Measurements from ENCODE around the gene C5AR1.
"Not testable (repeated sequence)": the region's sequence is repeated elsewhere in the genome, so short reads cannot be mapped to it uniquely, and the experiment has no call there.

Gene C5AR1

GRCh38 chr19:47309608-47310007, at the start of gene C5AR1:
TSS of gene C5AR1 (plus strand) at chr19:47309861. CDS start at chr19:47309896, 35 bp downstream.
- DNase-seq, result no peak

DNA sequence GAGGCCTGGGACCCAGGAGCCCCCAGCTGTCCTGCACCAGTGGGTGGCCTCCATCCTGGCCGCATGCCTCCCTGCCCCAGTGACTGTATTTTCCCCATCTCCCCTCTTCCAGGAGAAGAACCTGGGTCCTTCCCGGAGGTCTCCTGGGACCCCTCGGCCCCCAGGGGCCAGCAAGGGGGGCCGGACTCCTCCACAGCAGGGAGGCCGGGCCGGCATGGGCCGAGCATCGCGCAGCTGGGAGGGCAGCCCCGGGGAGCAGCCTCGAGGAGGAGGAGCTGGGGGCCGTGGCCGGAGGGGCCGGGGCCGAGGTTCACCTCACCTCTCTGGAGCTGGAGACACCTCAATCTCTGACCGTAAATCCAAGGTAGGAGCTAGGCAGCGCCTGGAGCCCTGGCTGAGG, 49.2 kb upstream of the C5AR1 start:
- no peak for DNase-seq

- DNase-seq, result not testable (repeated sequence)
Measured at GRCh38 chr19:47261946-47262793, 47.5 kb upstream of the C5AR1 start.

DNA sequence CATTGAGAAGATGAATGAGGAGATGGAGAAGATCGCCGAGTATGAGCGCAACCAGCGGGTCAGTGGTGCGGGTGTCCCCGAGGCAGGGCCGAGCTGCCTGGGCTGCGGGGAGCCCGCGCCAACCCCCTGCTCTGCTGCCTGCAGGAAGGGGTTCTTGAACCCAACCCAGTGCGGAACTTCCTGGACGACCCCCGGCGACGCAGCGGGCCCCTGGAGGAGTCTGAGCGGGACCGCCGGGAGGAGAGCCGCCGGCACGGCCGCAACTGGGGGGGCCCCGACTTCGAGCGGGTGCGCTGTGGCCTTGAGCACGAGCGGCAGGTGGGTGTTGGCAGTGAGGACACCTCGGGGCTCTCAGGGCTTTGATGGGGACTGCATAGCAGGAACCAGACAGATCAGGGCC, 45.0 kb upstream of the C5AR1 start:
- DNase-seq, result no peak

- DNase-seq, result no peak
Measured at GRCh38 chr19:47266401-47266941, 43.2 kb upstream of the C5AR1 start.

DNA sequence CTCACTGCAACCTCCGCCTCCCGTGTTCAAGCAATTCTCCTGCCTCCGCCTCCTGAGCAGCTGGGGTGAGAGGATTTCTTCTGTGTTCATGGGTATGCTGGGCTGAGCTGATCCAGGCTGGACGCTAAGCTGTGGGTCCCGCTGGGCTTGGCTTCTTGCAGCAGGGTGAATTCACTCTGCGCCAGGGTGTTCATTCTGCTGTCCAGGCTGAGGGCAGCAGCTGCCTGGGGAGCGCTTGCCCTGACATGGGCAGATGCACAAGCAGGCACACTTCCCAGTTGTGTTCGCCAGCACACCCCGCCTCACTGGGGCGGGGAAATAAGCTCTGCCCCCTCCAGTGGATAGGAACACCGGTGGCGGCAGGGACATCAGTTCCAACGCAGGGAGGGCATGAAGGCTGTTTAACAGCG, 42.3 kb upstream of the C5AR1 start:
- no peak for DNase-seq

- DNase-seq, result no peak
Measured at GRCh38 chr19:47268028-47268427, 41.6 kb upstream of the C5AR1 start.

DNA sequence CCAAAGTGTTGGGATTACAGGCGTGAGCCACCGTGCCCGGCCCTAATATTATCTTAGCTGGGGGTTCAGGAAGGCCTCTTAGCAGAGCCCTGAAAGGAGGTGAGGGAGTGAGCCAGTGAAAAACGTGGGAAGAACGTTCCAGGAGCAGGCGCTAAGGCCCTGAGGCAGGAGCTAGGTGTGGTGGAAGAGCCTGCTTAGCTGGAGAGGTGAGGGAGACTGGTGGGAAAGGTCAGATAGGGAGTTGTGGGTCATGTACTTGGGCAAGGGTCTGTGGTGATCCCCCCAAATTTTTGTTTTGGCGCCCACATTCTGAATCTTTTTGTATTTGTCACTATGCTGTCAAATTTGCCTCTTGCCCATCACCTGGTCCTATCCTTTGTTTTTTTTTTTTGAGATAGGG, 40.1 kb upstream of the C5AR1 start:
- no peak for DNase-seq

DNA sequence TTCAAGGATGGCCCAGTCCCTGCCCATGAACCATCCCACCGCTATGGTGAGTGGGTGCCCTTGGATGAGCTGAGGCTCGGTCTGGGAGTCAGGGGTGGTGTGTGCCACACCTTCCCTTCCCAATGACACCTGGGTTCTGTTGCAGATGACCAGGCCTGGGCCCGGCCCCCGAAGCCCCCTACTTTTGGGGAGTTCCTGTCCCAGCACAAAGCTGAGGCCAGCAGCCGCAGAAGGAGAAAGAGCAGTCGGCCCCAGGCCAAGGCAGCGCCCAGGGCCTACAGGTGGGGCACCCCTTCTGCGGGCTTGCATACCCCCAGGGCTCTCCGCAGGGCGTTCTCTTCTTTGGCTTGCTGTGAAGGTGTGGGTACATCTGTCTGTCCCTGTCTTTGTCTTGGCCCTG, 39.3 kb upstream of the C5AR1 start:
- DNase-seq, result no peak

DNA sequence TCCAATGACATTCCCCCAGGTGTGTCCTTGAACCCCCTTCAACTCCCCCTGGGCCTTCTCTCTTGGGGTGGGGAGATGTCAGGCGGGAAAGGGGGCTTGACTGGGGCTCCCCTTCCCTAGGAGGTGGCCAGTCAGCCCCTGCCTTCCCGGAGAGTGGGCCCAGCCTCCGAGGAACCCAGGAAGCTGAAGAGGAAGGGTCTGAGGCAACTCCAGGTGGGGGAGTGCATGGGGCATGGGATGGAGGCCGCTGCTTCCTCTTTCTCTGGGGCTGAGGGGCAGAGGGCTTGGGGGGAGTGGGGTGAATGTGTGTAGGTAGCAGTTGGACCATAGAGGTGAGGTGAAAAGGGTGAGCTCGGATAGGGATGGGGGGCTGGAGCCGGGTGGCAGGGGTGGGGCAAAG, 37.7 kb upstream of the C5AR1 start:
- no peak for DNase-seq

GRCh38 chr19:47272448-47273312, 37.0 kb upstream of the C5AR1 start:
- peak; percentile 61 for DNase-seq

DNA sequence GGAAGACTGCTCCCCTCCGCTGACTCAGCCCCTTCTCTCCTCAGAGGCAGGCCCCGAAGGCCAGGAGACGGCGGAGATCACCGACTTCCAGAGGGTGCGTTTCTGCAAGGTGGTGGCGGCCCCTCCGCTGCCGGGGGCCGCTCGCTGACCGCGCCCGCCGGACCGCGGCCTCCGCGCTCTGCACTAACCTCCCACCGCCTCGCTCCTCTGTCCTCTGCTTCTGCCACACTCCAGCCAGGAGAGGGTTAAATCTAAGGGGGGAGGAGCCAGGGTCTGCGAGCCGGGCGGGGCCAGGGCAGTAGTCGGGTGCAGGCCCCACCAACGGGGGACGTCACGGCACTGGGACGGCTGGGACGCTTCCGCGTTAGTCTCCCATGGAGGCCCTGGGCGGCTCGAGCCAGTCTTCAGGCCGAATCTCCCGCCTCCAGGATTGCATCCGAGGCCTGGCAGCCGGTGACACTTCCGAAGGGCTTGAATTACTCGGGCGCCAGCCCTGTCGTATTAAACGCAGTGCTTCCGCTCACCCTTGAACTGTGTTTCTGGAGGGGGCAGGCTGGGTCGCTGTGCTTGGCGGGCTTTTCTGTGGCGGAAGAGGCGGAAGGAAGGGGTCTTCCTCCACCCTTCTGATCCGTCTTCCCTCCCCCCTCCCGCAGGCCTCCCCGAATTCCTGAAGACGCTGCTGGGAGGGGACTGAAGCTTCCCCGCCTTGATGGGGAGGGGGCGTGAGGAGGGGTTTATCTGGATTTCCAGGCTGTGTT, 36.2 kb upstream of the C5AR1 start:
- peak; percentile 92 for DNase-seq

DNA sequence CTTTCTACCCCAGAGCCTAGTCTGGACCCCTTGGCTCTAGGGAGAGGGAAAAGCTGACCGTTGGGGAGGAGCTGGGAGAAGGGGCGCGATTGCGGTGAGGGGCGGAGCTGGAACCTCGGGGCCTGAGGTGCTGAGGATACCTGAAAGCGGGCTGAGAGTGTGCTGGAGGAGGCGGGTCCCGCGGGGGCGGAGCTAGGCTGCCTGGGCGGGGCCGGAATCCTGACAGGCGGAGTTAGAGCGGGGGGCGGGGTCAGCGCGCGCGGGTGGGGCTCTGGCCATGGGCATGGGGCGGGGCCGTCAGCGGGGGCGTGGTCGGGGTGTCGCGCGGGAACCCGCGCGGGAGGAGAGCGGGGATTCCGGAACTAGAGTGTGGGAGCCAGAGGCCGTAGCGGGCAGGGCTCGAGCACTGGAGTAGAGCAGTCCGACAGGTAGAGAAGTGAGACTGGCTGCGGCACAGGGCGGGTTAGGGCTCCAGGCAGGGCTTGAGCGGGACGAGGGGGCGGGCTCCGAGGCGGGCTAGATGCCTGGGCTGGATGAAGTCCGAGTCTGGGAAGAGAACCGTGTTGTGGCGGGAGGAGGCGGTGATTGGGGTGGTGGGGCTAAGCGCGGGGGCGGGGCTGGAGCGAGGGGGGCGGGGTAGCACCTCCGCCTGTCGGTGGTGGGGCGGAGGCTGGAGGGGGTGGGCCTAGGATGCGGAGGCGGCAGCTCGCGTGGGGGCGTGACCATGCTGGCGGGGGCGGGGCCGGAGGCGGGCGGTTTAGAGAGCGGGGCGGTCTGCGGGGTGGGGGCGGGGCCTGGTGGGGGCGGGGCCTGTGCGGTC, 35.4 kb upstream of the C5AR1 start, which contains the start of gene INAFM1:
Gene INAFM1, plus strand, starts transcription at position 815 of the 820 bp plus-strand sequence. CDS start 35 bp downstream, outside the sequence.
- DNase-seq, result peak; percentile 88

- DNase-seq, result peak; percentile 17
Measured at GRCh38 chr19:47274891-47275761, 34.5 kb upstream of the C5AR1 start.

- DNase-seq, result peak; percentile 13
Measured at GRCh38 chr19:47275791-47276461, 33.7 kb upstream of the C5AR1 start.

- DNase-seq, result not testable (repeated sequence)
Measured at GRCh38 chr19:47276513-47276912, 33.1 kb upstream of the C5AR1 start.

GRCh38 chr19:47280183-47280797, 29.4 kb upstream of the C5AR1 start:
- DNase-seq, result no peak

DNA sequence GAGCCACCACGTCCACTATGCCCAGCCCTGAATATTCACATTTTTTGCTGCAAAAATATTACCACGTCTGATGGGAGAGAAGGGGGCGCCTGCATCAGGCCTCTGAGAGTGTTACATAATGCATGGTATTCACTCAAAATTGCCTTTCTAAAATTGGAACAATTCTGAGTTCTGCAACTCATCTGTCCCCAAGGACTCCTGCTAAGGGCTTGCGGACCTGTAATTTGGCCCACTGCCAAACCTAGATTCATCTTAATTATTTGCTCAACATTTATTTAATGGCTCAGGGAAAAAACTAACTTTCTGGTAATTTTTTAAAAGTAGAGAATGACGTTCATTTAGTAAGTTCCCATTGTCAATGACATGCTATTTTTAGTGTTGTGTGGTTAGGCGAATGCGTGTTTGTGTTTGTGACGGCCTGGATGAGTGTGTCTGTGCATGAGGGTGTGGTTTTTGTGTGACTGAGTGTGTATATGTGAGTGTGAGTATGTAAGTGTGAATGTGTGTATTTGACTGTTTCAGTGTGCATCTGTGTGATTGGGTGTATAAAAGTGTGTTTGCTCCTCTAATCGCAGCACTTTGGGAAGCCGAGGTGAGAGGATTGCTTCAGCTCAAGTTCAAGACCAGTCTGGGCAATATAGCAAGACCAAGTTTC, 26.1 kb upstream of the C5AR1 start:
- DNase-seq, result no peak

DNA sequence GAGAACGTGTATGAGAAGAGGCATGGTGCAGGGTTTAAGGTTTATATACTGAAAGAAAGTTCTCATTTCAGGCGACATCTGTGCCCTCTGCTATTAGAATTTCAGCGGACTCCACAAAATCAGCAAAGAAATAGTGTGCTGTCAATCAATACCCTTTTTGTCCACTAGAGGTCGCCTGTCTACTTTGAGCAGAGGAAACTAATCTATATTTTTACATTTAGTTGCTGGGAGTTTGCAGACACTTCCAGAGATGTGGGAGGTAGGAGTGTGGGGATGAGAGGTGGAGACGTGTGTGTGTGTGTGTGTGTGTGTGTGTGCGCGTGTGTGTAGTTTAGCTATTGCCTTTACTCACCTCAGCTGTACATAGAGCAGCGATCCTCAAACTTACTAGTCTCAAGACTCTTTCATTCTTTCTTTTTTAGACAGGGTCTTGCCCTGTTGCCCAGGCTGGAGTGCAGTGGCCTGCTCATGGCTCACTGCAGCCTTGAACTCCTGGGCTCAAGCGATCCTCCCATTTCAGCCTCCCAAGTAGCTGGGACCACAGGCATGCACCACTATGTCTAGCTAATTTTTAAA, 25.2 kb upstream of the C5AR1 start:
- DNase-seq, result peak; percentile 36
